ENCODE measurements around the gene PHF14. TPM values are rescaled to one million over a fixed set of nuclear protein-coding genes. Genes with fewer than 3 reads are reported as not detected.

Gene PHF14
- total RNA-seq, 1 donor from 2014 or later: 23.1 TPM

- TF ChIP-seq CTCF (IDR thresholded peaks at IDR 0.05): no peak
- Mint-ChIP-seq H3K4me3 (ENCODE audit: unreplicated experiment) (no peak overlapping the region), H3K9me3 (ENCODE audit: low read depth) (no peaks in the 10 kb centered on the region), H3K27me3 (ENCODE audit: low read depth) (no peaks in the 10 kb centered on the region), H3K36me3 (ENCODE audit: low read depth) (no peaks in the 10 kb centered on the region), H3K4me1 (ENCODE audit: low read depth) (peaks cover 20% of the 10 kb centered on the region), H3K27ac (ENCODE audit: unreplicated experiment) (no peak overlapping the region)
- DNase-seq (ENCODE audit: low spot score): no peak
Observed at GRCh38 chr7:11216276-11216675, 242.6 kb downstream of the PHF14 start.

DNA sequence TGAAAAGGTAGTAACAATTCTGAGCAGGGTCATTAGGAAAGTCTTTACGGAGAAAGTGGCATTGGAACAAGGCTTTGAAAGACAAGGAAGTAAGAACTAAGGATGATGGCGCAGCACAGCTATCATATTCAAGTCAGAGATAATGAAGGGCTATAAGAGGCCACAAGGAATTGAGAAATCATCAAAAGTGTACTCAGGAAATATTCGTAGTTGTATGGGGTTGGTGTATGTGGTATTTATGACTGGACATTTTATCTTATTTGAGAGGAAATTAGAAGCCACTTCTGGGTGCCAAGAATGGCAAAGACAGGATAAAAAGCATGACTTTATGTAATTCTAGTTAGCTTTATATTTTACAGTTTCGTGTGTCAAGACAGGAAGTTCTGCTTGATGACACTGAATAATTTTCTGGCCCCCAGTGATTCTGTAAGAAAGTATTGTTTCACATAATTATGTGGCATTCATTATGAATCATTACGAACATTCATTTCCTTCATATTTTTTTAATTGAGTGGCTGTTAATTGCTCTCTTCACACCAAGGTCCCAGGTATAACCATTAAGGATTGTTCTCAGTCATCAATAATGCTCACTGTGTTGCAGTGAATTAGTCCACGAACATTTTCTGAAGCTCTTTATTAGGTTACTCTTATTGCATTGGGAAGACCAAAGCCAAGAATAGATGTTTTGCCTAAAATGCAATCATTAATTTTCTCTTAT is 244.3 kb downstream of the PHF14 start:
- Mint-ChIP-seq H3K4me3 (ENCODE audit: unreplicated experiment) (no peak overlapping the region), H3K36me3 (ENCODE audit: low read depth) (no peaks in the 10 kb centered on the region), H3K4me1 (ENCODE audit: low read depth) (peaks cover 15% of the 10 kb centered on the region), H3K27me3 (ENCODE audit: low read depth) (no peaks in the 10 kb centered on the region), H3K9me3 (ENCODE audit: low read depth) (no peaks in the 10 kb centered on the region), H3K27ac (ENCODE audit: unreplicated experiment) (no peak overlapping the region)
- DNase-seq (ENCODE audit: low spot score): no peak
- no peak for TF ChIP-seq CTCF (IDR thresholded peaks at IDR 0.05)
